Stimulated activated CD8-positive, alpha-beta memory T cell treated with anti-CD3 and anti-CD28 coated beads, Interleukin-2, amount 100 ng/mL, for 1 hour (primary cell): ENCODE results near the gene HTR1D.
"Not testable (repeated sequence)": the region's sequence is repeated elsewhere in the genome, so short reads cannot be mapped to it uniquely, and the experiment has no call there.

Experiments used
- DNase-seq, 2 donors: peaks; one replicate each; pipeline ENCODE4 v3.0.0-alpha.2; 2020; ENCODE audit warnings: low read depth in 2 of 2

HTR1D gene, protein sequence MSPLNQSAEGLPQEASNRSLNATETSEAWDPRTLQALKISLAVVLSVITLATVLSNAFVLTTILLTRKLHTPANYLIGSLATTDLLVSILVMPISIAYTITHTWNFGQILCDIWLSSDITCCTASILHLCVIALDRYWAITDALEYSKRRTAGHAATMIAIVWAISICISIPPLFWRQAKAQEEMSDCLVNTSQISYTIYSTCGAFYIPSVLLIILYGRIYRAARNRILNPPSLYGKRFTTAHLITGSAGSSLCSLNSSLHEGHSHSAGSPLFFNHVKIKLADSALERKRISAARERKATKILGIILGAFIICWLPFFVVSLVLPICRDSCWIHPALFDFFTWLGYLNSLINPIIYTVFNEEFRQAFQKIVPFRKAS

DNA sequence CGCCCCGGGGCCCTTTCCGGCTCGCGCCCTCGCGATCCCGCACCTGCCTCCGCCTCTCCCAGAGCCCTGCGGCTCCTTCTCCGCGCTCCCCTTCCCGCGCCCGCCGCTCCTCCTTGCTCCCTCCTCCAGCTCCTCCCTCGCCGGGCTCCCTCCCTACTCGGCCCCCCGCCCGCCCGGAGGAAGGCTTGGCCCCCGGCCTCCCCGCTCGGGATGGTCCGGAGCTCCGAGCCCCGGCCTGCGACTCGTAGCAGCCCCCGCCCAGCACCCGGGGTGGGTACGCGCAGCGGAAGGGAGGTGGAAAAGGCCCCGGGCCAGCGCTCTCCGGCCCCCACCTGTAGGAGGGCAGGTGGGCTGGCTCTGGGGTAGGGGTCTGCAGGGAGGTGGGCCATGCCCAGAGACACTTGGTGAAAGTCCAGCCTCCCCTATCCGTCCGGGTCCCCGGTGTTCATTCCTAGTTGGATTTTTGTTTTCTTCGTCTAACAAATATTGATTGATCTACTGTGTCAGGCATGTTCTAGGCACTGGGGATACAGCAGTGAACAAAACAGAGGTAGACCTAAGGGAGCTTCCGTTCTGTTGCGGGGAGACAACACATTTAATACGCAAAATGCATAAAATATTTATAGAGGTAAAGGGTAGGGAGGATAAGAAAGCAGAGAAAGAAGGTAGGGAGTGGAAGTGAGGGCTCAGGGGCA is at the start of gene HTR1D:
HTR1D (minus strand) TSS at position 82 of the 695 bp plus-strand sequence. CDS start 23,283 bp downstream, outside the sequence.
- DNase-seq: no peak

DNA sequence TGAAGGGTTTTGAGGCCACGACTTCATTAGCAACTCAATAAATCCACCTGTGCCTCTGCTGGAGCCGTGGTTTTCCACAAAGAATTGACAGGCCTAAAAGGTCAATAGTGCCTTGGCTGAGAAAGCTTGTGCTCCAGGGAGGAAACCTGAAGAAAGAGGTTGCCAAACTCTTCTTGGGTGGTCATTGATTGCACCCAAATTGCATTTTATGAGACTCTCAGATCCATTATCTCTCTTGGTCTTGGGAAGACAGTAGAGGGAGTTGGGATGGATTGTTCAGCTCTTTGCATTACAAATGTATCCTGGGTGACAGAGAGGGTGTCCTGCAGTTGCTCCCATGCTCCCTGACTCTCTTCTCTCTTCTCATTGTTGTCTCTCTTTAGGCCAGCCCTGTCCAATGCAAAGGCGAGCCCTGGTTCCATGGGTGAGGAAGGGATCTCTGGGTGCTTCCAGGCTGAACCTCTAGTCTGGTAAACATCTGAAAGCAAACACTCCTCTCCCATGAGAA is 46.1 kb upstream of the HTR1D start:
- no peak for DNase-seq

DNA sequence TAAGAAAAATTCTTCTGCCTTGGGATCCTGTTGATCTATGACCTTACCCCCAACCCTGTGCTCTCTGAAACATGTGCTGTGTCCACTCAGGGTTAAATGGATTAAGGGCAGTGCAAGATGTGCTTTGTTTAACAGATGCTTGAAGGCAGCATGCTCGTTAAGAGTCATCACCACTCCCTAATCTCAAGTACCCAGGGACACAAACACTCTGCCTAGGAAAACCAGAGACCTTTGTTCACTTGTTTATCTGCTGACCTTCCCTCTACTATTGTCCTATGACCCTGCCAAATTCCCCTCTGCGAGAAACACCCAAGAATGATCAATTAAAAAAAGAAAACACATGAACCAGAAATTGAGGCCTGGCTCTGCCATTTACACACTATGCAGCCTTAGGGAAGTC is 40.8 kb upstream of the HTR1D start:
- DNase-seq: not testable (repeated sequence)

DNA sequence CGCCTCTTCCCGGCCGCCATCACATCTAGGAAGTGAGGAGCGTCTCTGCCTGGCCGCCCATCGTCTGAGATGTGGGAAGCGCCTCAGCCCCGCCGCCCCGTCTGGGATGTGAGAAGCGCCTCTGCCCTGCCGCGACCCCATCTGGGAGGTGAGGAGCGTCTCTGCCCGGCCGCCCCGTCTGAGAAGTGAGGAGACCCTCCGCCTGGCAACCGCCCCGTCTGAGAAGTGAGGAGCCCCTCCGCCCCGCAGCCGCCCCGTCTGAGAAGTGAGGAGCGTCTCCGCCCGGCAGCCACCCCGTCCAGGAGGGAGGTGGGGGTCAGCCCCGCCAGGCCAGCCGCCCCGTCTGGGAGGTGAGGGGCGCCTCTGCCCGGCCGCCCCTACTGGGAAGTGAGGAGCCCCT is 40.1 kb upstream of the HTR1D start:
- DNase-seq: not testable (repeated sequence)

DNA sequence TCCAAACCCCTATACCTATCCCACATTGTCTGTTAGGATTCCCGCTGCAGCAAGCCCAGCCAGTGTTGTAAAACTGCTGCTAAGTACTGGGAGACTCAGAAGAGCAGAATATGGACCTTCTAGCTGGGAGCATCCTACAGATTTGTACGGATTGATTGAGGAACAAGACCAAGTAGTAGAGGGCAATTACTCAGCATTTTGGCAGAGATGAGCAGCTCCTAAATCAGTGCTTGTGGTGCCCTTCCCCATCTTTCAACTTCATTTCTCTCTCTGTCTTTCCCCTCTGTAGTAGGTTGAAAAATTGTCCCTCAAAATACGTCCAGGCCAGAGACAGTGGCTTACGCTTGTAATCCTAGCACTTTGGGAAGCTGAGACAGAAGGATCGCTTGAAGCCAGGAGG is 37.3 kb upstream of the HTR1D start:
- no peak for DNase-seq

DNA sequence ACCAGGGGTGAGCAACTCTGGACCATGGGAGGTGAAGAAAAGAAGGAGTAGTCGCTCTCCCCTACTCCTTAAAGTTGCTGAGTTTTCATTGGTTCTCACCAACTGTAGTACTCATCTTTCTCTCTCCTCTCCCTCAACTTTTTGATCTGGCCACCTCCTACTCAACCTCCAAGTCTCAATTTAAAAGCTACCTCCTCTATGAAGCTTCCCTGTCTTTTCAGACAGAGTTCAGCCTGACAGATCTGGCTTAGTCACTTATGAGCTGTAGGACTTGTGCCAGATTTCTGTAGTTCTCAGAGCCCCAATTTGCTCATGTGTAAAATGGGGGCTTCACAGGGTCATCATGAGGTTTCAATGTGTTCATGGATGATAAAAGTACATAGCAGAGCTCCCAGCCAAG is 34.5 kb upstream of the HTR1D start:
- DNase-seq: no peak

DNA sequence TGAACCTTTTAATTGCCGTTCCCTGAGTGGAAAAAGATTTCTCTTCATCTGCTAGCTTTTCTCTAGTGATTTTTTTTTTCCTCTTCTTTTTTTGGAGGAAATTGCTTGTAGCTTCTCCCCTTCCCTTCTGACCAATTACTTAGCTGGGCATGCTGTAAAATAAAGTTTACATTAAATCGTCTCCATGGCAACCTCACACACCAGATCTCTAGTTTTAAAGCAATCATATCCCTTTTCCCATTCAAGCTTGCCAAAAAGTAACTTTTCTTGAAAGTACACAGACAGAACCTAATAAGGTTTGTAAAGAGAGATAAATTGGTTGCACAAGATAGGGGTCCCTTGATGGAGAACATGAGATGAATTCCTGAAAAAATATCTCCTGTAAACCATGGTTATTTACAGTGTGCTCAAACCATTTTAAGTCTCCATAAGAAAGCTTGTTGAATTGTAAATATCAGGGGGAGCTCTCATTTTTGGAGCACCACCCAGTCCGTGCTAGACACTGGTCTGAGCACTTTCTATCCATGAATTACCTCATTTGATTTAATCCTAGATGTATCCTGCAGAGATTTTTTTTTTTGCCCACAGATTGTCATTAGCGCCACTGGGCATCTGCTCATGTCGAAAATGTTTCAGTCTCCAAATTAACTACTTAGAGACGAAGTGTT is 32.6 kb upstream of the HTR1D start:
- no peak for DNase-seq

DNA sequence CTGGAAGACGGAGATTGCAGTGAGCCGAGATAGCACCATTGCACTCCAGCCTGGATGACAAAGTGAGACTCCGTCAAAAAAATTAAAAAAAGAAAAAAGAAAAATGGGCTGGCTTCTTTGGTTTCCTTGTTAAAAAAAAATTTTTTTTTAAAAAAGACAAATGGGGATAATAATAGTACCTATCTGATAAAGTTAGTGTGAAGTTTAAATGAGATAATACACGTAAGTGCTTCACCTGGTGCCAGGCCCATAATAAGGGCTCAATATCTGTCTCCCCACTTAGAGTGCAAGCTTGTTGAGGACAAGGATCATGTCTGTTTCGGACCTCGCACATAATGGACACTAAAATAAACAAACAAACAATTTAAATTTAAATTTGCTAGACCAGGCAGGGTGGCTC is 30.0 kb upstream of the HTR1D start:
- no peak for DNase-seq

DNA sequence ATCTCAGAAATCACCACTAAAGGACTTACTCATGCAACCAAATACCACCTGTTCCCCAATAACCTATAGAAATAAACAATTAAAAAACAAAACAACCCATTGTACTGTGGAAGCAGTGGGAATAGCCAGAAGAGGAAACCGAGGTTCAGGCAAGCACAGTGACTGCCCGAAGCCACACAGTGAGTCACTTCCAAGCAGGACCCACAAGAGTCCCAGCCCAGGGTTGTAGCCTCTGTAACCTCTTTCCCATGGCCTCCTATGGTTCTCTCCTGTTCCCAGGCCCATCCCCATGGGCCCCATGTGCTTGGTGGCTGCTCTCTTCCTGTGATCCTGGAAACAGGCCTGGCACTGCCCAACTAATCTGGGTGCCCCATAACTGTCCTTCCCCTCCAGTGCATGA is 29.0 kb upstream of the HTR1D start:
- no peak for DNase-seq

DNA sequence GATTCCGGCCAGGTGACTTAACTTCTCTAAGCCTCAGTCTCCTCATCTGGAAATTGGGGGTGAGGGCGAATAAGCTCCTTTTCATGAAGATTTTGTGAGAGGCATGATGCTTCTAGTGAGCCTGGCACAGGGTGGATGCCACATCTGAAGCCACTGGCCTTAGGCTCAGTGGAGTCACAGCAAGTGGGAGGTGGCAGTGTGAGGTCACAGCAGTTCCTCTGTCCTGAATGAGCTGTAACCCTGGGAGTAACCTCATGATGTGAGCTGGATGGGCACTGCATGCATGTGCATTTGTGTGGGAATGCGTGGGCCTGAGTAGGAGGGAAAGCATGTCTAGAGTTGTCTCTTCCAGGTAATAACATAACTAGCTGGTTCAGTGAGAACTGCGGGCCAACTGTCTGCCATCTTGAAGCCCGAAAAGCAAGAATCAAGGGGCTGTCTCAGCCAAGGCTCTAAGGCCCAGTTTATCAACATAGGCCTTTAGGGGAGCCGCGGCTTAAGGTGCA is 27.0 kb upstream of the HTR1D start:
- no peak for DNase-seq

DNA sequence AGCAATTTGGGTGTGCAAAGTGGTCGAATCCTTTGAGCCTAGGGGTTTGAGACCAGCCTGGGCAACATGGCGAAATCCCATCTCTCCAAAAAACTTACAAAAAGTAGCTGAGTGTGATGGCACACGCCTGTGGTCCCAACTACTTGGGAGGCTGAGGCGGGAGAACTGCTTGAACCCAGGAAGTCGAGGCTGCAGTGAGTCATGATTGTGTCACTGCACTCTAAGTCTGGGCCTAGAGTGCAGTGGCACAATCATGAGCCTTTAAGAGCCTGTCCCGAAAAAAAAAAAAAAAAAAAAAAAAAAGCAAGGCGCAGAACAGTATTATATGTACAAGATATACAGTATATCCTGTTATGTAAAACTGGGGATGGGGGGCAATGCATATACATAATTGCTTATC is 25.1 kb upstream of the HTR1D start:
- no peak for DNase-seq

DNA sequence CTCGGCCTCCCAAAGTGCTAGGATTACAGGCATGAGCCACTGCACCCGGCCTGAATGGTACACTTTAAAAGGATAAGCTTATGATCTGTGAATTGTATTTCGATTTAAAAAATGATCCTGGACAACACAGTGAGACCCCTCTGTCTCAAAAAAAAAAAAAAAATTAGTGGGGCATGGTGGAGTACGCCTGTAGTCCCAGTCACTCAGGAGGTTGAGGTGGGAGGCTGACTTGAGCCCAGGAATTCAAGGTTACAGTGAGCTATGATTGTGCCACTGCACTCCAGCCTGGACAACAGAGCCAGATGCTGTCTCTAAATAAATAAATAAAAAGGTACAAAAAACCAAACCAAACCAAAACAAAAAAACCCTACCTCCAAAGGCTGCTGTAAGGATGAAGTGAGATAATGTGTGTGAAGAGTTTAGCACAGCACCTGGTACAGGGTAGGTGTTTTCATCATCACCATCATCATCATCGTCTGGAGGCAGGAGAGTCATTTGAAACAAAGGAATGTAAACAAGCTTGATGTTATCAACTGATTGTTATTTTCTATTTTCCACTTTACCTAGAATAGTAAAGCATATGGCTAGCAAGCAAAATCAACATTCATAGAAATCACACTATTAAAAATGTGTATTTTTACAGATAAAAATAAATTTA is 22.5 kb upstream of the HTR1D start:
- DNase-seq: no peak

DNA sequence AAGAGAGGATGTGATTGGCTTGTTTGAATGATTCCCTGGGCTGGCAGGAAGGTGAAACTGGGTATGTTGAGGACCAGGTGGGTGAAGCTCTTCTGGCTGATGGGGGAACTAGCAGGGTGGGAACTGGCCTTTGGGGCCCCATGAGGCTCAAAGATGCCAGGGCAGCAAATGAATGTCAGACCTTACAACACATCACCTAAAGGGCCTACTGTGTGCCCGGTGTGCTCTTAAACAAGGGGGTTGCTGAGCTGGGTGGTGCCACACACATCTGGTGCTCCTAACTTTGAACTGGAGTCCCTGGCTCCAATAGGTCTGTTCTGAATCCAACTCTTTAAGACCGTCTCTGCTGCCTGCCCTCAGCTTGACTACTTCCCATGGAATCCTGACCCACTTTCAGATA is 21.3 kb upstream of the HTR1D start:
- no peak for DNase-seq

DNA sequence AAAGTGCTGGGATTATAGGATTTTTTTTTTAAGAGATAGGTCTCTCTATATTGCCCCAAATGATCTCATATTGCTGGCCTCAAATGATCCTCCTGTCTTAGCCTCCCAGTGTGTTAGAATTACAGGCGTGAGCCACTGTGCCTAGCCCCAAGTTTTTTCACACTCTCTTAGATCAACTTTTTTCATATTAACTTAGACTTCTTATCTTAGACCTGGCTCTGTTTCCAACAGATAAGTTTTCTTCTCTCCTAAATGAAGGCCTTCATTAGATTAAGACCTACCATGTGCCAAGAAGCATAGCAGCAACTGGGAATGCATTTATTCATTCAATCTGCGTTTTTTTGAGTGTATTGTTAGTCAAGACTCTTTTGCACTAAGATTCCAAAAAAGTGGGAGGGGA is 20.2 kb upstream of the HTR1D start:
- DNase-seq: no peak

DNA sequence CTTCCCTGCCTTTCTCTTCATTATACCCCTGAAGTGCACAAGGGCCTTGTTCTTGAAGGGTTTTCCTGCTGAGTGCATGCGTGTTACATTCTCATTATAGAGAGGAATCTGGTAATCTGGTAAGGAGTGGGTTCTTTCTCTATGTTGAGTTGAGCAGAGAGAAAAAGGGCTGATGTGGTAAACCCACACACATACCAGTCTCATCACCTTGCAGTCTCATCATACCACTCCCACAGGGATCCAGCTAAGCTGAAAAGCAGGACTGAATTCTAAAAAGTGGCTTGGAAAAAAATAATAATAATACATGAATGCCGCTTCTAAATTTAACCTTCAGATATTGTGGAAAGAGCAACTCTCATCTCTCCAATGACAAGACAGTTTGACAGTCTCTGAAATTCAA is 10.5 kb upstream of the HTR1D start:
- no peak for DNase-seq

DNA sequence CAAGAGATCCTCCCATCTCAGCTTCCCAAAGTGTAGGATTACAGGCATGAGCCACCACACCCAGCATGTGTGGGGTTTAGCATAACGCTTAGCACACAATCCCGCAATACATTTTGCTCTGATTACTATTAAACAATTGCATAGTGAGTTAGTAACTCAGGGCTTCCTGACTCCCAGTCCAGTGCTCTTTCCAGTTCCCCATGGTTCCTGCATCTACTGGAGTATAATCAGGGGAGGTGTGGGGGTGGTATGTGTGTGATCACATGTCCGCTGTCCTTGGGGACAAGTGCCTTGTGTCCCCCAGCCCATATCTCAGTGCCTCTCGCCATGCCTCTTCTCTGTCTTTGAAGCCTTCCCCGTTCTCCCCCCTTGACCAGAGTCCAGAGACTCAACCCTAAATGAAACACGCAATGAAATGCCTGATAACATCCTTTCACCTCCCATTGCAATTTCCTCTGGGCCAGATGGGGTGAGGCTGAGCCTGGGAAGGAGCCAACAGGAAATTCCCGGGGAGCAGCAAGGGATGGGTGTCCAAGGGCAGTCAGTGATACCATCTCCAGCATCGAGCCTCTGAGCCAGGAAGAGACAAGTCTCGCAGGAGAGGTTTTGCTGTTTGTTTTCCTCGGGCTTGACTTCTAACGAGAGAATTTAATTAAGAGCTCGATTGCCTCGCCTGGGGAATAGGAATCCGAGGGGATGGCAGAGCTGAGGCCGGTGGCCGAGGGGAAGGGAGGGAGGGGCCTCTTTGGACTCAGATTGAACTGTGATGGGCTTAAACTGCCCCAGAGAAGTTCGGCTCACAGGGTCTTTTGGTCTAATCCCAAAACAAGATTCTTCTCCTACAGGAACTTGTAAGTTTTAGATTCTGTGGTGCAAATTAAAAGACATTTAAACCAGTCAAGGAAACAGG is 7.7 kb upstream of the HTR1D start:
- no peak for DNase-seq

DNA sequence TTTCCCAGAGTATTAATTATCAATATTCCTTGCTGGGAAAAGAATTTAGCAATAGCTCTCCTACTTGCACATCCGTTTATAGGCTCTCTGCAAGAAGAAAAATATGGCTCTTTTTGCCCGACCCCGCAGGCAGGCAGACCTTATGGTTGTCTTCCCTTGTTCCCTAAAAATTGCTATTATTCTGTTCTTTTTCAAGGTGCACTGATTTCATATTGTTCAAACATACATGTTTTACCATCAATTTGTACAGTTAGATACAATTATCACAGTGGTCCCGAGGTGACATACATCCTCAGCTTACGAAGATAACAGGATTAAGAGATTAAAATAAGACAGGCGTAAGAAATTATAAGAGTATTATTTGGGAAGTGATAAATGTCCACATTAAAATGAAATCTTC is 6.7 kb upstream of the HTR1D start:
- not testable (repeated sequence) for DNase-seq

DNA sequence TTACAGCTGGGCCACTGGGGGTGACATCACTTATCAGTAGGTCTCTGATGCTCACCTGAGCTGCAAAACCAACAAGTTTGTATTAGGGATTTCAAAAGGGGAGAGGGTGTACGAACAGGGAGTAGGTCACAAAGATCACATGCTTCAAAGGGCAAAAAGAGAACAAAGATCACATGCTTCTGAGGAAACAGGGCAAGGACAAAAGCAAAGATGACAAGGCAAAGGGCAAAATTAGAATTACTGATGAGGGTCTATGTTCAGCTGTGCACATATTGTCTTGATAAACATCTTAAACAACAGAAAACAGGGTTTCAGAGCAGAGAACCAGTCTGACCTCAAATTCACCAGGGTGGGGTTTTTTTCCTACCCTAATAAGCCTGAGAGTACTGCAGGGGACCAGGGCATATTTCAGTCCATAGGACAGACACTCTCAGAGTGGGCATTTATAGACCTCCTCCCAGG is 6.2 kb upstream of the HTR1D start:
- DNase-seq: not testable (repeated sequence)

DNA sequence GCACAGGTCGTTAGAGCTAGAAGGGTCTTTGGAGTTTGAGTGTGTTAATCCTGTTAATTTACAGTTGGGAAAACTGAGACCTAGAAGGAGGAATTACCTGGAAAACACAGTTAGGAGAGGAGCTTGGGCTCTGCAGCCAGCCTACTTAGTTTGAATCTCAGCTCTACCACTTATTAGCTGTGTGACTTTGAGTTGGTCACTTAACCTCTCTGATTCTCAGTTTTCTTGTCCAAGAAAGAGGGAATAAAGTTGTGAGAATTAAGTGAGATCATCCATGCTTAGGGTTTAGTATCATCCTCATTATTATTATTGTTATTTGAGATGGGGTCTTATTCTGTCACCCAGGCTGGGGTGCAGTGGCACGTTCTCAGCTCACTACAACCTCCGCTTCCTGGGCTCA is 5.4 kb upstream of the HTR1D start:
- no peak for DNase-seq

DNA sequence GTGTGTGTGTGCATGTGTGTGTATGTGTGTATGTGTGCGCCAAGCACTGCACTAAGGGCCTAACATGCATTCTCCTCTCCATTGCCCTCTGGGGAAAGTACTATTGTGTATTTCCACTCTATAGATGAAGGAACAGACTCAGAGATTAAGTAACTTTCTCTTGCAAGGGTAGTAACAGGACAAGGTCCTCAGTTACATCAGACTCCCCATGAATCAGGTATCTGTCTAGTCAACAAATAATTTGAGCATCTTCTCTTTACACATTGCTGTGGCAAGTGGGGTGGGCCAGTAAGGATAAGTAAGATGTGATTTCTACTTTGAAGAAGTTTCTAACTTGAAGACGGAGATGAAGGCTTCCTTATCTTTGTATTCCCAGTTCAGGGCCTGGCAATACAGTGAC is 5.0 kb upstream of the HTR1D start:
- DNase-seq: no peak

DNA sequence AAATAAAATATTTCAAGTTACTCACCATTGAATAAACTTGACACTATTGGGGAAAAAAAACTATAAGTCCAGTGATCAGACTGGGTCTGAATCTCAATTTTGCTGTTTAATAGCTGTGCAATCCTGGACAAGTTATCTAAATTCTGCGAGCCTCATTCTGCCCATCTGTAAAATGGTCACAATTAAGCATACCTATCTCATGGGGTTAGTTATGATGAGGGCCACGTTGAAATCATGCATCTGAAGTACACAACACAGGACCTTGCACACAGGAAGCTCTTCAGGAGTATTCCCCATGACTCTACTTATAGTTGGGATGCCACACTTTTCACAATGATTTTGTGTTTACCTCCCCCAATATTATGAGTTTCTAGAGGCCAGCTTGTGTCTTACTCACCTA is 3.8 kb upstream of the HTR1D start:
- no peak for DNase-seq
